Body of pancreas (tissue), 4 donors: ENCODE measurements around the gene ABCC1.

Source experiments
- CTCF ChIP-seq, 7 experiments: fragments of 450-650 bp in 4 of 7; fragments of 200-600 bp in 3 of 7; sonication (generic) in 3 of 7; IDR thresholded peaks; one replicate each; pipeline ENCODE4 v1.5.1; 2016 to 2019; ENCODE audit warnings: antibody characterized with exemption in 7 of 7
- POLR2A ChIP-seq, 3 donors: fragments of 450-650 bp; IDR thresholded peaks; one replicate each; pipeline ENCODE4 v1.6.1; 2016; ENCODE audit warnings: antibody characterized with exemption in 3 of 3, mild to moderate bottlenecking in 2 of 3

- TF ChIP-seq CTCF (IDR thresholded peaks at IDR 0.05) (no peak), POLR2A (IDR thresholded peaks at IDR 0.05) (no peak)
Measured at GRCh38 chr16:16073891-16074881, 124.8 kb downstream of the ABCC1 start.
